AG09309 (cell line): ENCODE measurements around the gene TDRD6.
A peak's percentile ranks its signal among the peaks of the same experiment; 100 is the strongest.

Experiments
- DNase-seq: peaks from one replicate; pipeline ENCODE4 v3.0.0-alpha.2; 2010; ENCODE audit warnings: low read depth
- H3K4me3 ChIP-seq: 2 replicates; pipeline ENCODE4 v1.5.1; 2011; ENCODE audit warnings: mild to moderate bottlenecking, low read depth, low read length, moderate library complexity; ENCODE audit not compliant: control insufficient read depth
- TF ChIP-seq, protein P1 (sequence below): IDR thresholded peaks from 2 replicates; pipeline ENCODE4 v1.5.1; 2011; ENCODE audit warnings: mild to moderate bottlenecking, low read depth, low read length, inconsistent platforms; ENCODE audit not compliant: insufficient read depth, control insufficient read depth; ENCODE audit errors: missing control alignments

Gene TDRD6

GRCh38 chr6:46655803-46656202 lies 31.9 kb upstream of the TDRD6 start:
- no peak overlapping the region for H3K4me3 ChIP-seq
- DNase-seq, result no peak
- TF ChIP-seq, protein P1, sequence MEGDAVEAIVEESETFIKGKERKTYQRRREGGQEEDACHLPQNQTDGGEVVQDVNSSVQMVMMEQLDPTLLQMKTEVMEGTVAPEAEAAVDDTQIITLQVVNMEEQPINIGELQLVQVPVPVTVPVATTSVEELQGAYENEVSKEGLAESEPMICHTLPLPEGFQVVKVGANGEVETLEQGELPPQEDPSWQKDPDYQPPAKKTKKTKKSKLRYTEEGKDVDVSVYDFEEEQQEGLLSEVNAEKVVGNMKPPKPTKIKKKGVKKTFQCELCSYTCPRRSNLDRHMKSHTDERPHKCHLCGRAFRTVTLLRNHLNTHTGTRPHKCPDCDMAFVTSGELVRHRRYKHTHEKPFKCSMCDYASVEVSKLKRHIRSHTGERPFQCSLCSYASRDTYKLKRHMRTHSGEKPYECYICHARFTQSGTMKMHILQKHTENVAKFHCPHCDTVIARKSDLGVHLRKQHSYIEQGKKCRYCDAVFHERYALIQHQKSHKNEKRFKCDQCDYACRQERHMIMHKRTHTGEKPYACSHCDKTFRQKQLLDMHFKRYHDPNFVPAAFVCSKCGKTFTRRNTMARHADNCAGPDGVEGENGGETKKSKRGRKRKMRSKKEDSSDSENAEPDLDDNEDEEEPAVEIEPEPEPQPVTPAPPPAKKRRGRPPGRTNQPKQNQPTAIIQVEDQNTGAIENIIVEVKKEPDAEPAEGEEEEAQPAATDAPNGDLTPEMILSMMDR, result peak; percentile 45

DNA sequence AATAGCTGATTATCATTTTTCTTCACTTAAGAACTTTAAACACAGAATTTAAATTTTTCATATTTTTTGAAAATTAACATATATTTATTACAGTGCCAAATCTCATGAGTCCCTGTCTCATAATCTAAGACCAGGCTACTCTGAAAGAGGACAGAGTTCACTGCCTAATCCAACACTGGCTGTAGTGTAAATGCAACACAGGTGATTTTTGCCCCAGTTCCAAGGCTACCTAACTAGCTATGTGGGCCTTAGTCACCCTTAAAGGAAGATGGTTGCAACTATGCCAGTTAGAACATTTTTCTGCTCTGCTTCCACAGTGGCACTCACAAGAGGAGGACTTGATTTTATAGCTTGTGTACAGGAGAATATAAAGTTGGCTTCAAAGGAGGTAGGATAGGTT lies 30.0 kb upstream of the TDRD6 start:
- H3K4me3 ChIP-seq, result no peak overlapping the region
- TF ChIP-seq, protein P1, result no peak
- DNase-seq, result no peak

- DNase-seq, result no peak
- H3K4me3 ChIP-seq, result no peak overlapping the region
- TF ChIP-seq, protein P1, result no peak
Observed at GRCh38 chr6:46661483-46661882, 26.2 kb upstream of the TDRD6 start.

DNA sequence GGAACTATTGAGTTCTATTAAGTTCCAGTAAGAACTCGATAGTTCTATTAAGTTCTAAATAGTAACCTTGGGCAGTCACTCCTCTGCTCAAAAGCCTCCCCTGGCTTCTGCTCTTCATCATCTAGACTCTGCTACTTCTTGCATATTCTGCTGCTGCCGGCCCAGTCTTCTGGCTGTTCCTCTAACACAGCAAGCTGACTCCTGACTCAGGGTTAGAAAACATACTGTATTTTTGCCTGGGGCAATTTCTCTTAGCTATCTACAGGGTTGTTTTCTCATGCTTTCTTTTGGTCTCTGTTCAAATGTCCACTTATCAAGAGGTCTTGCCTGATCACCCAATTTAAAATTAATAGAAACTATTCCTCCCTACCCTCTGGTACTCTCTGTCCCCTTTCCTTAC lies 20.3 kb upstream of the TDRD6 start:
- TF ChIP-seq, protein P1, result no peak
- no peak for DNase-seq
- no peak overlapping the region for H3K4me3 ChIP-seq

DNA sequence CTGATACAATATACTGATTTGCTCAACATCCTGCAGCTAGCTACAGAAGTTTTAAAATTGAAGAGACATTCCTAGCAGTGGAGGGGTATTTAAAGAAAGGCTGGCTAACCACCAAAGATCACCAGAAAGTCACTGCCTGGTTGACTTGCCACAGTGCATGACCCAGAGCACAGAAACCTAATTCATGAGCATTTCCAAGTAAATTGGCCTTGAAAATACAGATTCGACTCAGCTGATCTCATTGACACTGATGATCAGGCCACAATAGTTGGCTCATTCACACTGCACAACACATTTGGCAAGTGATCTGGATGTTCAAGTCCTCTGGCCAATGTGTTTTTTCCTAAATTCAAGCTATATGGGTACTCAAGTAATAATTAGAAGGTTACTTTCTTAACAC lies 13.3 kb upstream of the TDRD6 start:
- TF ChIP-seq, protein P1, result no peak
- no peak overlapping the region for H3K4me3 ChIP-seq
- DNase-seq, result no peak

DNA sequence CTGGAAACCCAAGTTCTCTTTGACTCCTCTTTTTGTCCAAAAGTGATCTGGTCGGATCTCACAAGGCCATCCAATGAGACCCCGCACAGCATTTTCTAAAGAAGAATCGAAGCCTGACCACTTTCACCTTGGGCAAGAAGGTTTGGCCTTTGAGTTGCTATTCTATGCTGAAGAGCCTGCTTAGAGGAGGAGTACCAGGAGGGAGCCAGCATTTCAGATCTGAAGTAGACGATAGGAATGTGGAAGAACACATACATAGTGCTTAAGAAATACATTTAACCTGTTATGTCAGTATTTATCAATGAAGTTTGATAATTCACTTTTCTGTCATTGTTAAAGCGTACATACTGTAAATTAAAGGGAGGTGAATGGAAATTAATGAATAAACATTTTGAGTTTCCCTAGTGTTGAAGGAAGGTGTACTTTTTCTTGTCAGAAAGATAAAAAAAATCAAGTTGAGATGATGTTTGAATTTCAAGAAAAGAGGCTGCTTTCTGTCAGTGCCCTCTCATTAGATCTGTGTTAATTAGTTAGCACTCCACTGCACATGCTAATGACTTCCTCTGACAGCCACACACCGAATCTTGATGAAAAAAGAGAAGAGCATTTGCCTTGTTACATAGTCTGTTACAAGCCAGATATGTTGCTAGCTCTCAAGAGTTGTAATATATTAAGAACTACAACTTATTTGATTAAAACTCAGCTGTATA lies 10.9 kb upstream of the TDRD6 start:
- no peak overlapping the region for H3K4me3 ChIP-seq
- DNase-seq, result no peak
- TF ChIP-seq, protein P1, result no peak
